Activated T-cell treated with anti-CD3 and anti-CD28 coated beads, Interleukin-2, amount 50 U/mL, for 24 hours (primary cell): ENCODE data around the gene ZNHIT2.
A peak's percentile ranks its signal among the peaks of the same experiment; 100 is the strongest.

Source experiments
- DNase-seq: peaks from one replicate; pipeline ENCODE4 v3.0.0-alpha.2; 2020
- H3K27ac Mint-ChIP-seq: 2 replicates; pipeline ENCODE4 v1.8.0; 2020; ENCODE audit warnings: mild to moderate bottlenecking, mixed read lengths
- H3K27me3 Mint-ChIP-seq: 2 replicates; pipeline ENCODE4 v1.8.0; 2020; ENCODE audit warnings: mixed read lengths
- H3K36me3 Mint-ChIP-seq: 2 replicates; pipeline ENCODE4 v1.8.0; 2020; ENCODE audit warnings: low read depth, mixed read lengths
- H3K4me1 Mint-ChIP-seq: 2 replicates; pipeline ENCODE4 v1.8.0; 2020; ENCODE audit warnings: low read depth, mixed read lengths
- H3K4me3 Mint-ChIP-seq: 2 replicates; pipeline ENCODE4 v1.8.0; 2020; ENCODE audit warnings: mild to moderate bottlenecking, moderate library complexity, mixed read lengths
- H3K9me3 Mint-ChIP-seq: 2 replicates; pipeline ENCODE4 v1.8.0; 2020; ENCODE audit warnings: mixed read lengths

ZNHIT2 gene

GRCh38 chr11:65147352-65148075 is 30.0 kb upstream of the ZNHIT2 start:
- Mint-ChIP-seq H3K9me3 (no peaks in the 10 kb centered on the region), H3K27ac (no peak overlapping the region)

GRCh38 chr11:65141896-65142494 is 24.5 kb upstream of the ZNHIT2 start:
- Mint-ChIP-seq H3K27me3 (no peaks in the 10 kb centered on the region), H3K4me1 (no peaks in the 10 kb centered on the region), H3K27ac (no peak overlapping the region), H3K4me3 (no peak overlapping the region), H3K9me3 (no peaks in the 10 kb centered on the region), H3K36me3 (no peaks in the 10 kb centered on the region)
- no peak for DNase-seq

More at GRCh38 chr11:65147352-65148075, 30.0 kb upstream of the ZNHIT2 start:
- H3K36me3 Mint-ChIP-seq, result no peaks in the 10 kb centered on the region
- H3K4me3 Mint-ChIP-seq, result no peak overlapping the region
- no peak for DNase-seq
- H3K4me1 Mint-ChIP-seq, result peaks cover 7% of the 10 kb centered on the region
- H3K27me3 Mint-ChIP-seq, result peaks cover 11% of the 10 kb centered on the region

- Mint-ChIP-seq H3K9me3 (no peaks in the 10 kb centered on the region), H3K4me1 (peaks cover 28% of the 10 kb centered on the region), H3K4me3 (peak overlapping the region; percentile 97), H3K36me3 (peaks cover 38% of the 10 kb centered on the region), H3K27ac (peak overlapping the region; percentile 86), H3K27me3 (no peaks in the 10 kb centered on the region)
- no peak for DNase-seq
Observed at GRCh38 chr11:65136515-65137096, 19.1 kb upstream of the ZNHIT2 start.

- peaks cover 48% of the 10 kb centered on the region for H3K36me3 Mint-ChIP-seq
- H3K4me1 Mint-ChIP-seq, result peaks cover 33% of the 10 kb centered on the region
- no peaks in the 10 kb centered on the region for H3K27me3 Mint-ChIP-seq
- H3K27ac Mint-ChIP-seq, result peak overlapping the region; percentile 99
- H3K9me3 Mint-ChIP-seq, result no peaks in the 10 kb centered on the region
- peak overlapping the region; percentile 97 for H3K4me3 Mint-ChIP-seq
- no peak for DNase-seq
Observed at GRCh38 chr11:65135633-65136145, 18.2 kb upstream of the ZNHIT2 start.

GRCh38 chr11:65134952-65135632 is 17.6 kb upstream of the ZNHIT2 start:
- Mint-ChIP-seq H3K36me3 (peaks cover 54% of the 10 kb centered on the region), H3K27me3 (no peaks in the 10 kb centered on the region), H3K4me1 (peaks cover 33% of the 10 kb centered on the region), H3K4me3 (peak overlapping the region; percentile 97), H3K9me3 (no peaks in the 10 kb centered on the region), H3K27ac (peak overlapping the region; percentile 99)
- peak; percentile 83 for DNase-seq

- H3K4me3 Mint-ChIP-seq, result peak within 1 kb of the TSS; percentile 97
- H3K36me3 Mint-ChIP-seq, result peaks cover 60% of the 10 kb centered on the region
- H3K4me1 Mint-ChIP-seq, result peaks cover 33% of the 10 kb centered on the region
- H3K27me3 Mint-ChIP-seq, result no peaks in the 10 kb centered on the region
- no peaks in the 10 kb centered on the region for H3K9me3 Mint-ChIP-seq
- peak within 1 kb of the TSS; percentile 99 for H3K27ac Mint-ChIP-seq
- peak; percentile 97 for DNase-seq
Observed at GRCh38 chr11:65134240-65134951, 16.9 kb upstream of the ZNHIT2 start, which contains the start of gene SYVN1. TSS of gene SYVN1 (minus strand) at chr11:65134519. CDS start at chr11:65133601, 918 bp downstream.

- Mint-ChIP-seq H3K4me3 (peak overlapping the region; percentile 97), H3K36me3 (peaks cover 67% of the 10 kb centered on the region), H3K27ac (peak overlapping the region; percentile 99), H3K4me1 (peaks cover 33% of the 10 kb centered on the region), H3K9me3 (no peaks in the 10 kb centered on the region), H3K27me3 (no peaks in the 10 kb centered on the region)
- no peak for DNase-seq
Observed at GRCh38 chr11:65133724-65134123, 16.2 kb upstream of the ZNHIT2 start.

GRCh38 chr11:65132988-65133700 is 15.6 kb upstream of the ZNHIT2 start:
- peak overlapping the region; percentile 97 for H3K4me3 Mint-ChIP-seq
- no peaks in the 10 kb centered on the region for H3K9me3 Mint-ChIP-seq
- no peaks in the 10 kb centered on the region for H3K27me3 Mint-ChIP-seq
- peak overlapping the region; percentile 99 for H3K27ac Mint-ChIP-seq
- peaks cover 33% of the 10 kb centered on the region for H3K4me1 Mint-ChIP-seq
- DNase-seq, result peak; percentile 73
- H3K36me3 Mint-ChIP-seq, result peaks cover 73% of the 10 kb centered on the region

GRCh38 chr11:65132238-65132987 is 14.9 kb upstream of the ZNHIT2 start:
- Mint-ChIP-seq H3K36me3 (peaks cover 80% of the 10 kb centered on the region), H3K4me1 (peaks cover 33% of the 10 kb centered on the region)

GRCh38 chr11:65131895-65132237 is 14.4 kb upstream of the ZNHIT2 start:
- H3K4me1 Mint-ChIP-seq, result peaks cover 33% of the 10 kb centered on the region
- peaks cover 86% of the 10 kb centered on the region for H3K36me3 Mint-ChIP-seq
- H3K4me3 Mint-ChIP-seq, result no peak overlapping the region
- H3K27ac Mint-ChIP-seq, result peak overlapping the region; percentile 99
- no peak for DNase-seq
- H3K27me3 Mint-ChIP-seq, result no peaks in the 10 kb centered on the region
- H3K9me3 Mint-ChIP-seq, result no peaks in the 10 kb centered on the region

More at GRCh38 chr11:65132238-65132987, 14.9 kb upstream of the ZNHIT2 start:
- H3K9me3 Mint-ChIP-seq, result no peaks in the 10 kb centered on the region
- H3K4me3 Mint-ChIP-seq, result peak overlapping the region; percentile 97
- peak overlapping the region; percentile 99 for H3K27ac Mint-ChIP-seq
- no peaks in the 10 kb centered on the region for H3K27me3 Mint-ChIP-seq
- DNase-seq, result no peak

GRCh38 chr11:65131417-65131776 is 13.9 kb upstream of the ZNHIT2 start:
- no peak for DNase-seq
- Mint-ChIP-seq H3K9me3 (no peaks in the 10 kb centered on the region), H3K27ac (peak overlapping the region; percentile 99), H3K4me1 (peaks cover 30% of the 10 kb centered on the region), H3K4me3 (no peak overlapping the region), H3K27me3 (no peaks in the 10 kb centered on the region), H3K36me3 (peaks cover 90% of the 10 kb centered on the region)

GRCh38 chr11:65130631-65131416 is 13.3 kb upstream of the ZNHIT2 start:
- H3K9me3 Mint-ChIP-seq, result no peaks in the 10 kb centered on the region
- peak overlapping the region; percentile 70 for H3K27ac Mint-ChIP-seq
- DNase-seq, result no peak
- H3K36me3 Mint-ChIP-seq, result peaks cover 96% of the 10 kb centered on the region
- H3K27me3 Mint-ChIP-seq, result no peaks in the 10 kb centered on the region
- no peak overlapping the region for H3K4me3 Mint-ChIP-seq
- H3K4me1 Mint-ChIP-seq, result peaks cover 24% of the 10 kb centered on the region
